Measurements from ENCODE around the gene FSIP1.
A peak's percentile ranks its signal among the peaks of the same experiment; 100 is the strongest.

The FSIP1 gene

GRCh38 chr15:39792025-39792843 lies 9.6 kb upstream of the FSIP1 start:
- no peak for DNase-seq

- no peak for DNase-seq
Observed at GRCh38 chr15:39789736-39790135, 7.1 kb upstream of the FSIP1 start.

GRCh38 chr15:39788800-39789565 lies 6.3 kb upstream of the FSIP1 start:
- no peak for DNase-seq

GRCh38 chr15:39788108-39788507 lies 5.5 kb upstream of the FSIP1 start:
- DNase-seq: no peak

GRCh38 chr15:39787479-39787878 lies 4.8 kb upstream of the FSIP1 start:
- DNase-seq: peak; percentile 6

GRCh38 chr15:39786447-39787056 lies 3.9 kb upstream of the FSIP1 start:
- peak; percentile 89 for DNase-seq

- no peak for DNase-seq
Observed at GRCh38 chr15:39785841-39786240, 3.2 kb upstream of the FSIP1 start.

- no peak for DNase-seq
Observed at GRCh38 chr15:39785139-39785538, 2.5 kb upstream of the FSIP1 start.

- no peak for DNase-seq
Observed at GRCh38 chr15:39784638-39785037, 2.0 kb upstream of the FSIP1 start.

- DNase-seq: no peak
Observed at GRCh38 chr15:39784125-39784524, 1.5 kb upstream of the FSIP1 start.

- no peak for DNase-seq
Observed at GRCh38 chr15:39783244-39783820, 691 bp upstream of the FSIP1 start.

- DNase-seq: no peak
Observed at GRCh38 chr15:39781967-39782302, 706 bp downstream of the FSIP1 start.

- no peak for DNase-seq
Observed at GRCh38 chr15:39781147-39781966, 1.3 kb downstream of the FSIP1 start.

- DNase-seq: no peak
Observed at GRCh38 chr15:39778021-39778420, 4.6 kb downstream of the FSIP1 start.

GRCh38 chr15:39777496-39777895 lies 5.1 kb downstream of the FSIP1 start:
- DNase-seq: no peak

GRCh38 chr15:39776068-39776467 lies 6.6 kb downstream of the FSIP1 start:
- no peak for DNase-seq

- DNase-seq: no peak
Observed at GRCh38 chr15:39774688-39775267, 7.9 kb downstream of the FSIP1 start.

- DNase-seq: peak; percentile 48
Observed at GRCh38 chr15:39770748-39771689, 11.6 kb downstream of the FSIP1 start.

GRCh38 chr15:39767921-39768320 lies 14.7 kb downstream of the FSIP1 start:
- DNase-seq: no peak

GRCh38 chr15:39761006-39761405 lies 21.6 kb downstream of the FSIP1 start:
- no peak for DNase-seq
